HG03354 (cell line): ENCODE data around the gene AIM2.
"Not testable (repeated sequence)": the region's sequence is repeated elsewhere in the genome, so short reads cannot be mapped to it uniquely, and the experiment has no call there.

Experiments used
- ATAC-seq: cut with Tn5 transposase; IDR thresholded peaks from one replicate; pipeline ENCODE4 v1.9.1; 2021; ENCODE audit warnings: mild to moderate bottlenecking; ENCODE audit not compliant: unreplicated experiment, poor library complexity, severe bottlenecking

AIM2 gene, protein sequence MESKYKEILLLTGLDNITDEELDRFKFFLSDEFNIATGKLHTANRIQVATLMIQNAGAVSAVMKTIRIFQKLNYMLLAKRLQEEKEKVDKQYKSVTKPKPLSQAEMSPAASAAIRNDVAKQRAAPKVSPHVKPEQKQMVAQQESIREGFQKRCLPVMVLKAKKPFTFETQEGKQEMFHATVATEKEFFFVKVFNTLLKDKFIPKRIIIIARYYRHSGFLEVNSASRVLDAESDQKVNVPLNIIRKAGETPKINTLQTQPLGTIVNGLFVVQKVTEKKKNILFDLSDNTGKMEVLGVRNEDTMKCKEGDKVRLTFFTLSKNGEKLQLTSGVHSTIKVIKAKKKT

DNA sequence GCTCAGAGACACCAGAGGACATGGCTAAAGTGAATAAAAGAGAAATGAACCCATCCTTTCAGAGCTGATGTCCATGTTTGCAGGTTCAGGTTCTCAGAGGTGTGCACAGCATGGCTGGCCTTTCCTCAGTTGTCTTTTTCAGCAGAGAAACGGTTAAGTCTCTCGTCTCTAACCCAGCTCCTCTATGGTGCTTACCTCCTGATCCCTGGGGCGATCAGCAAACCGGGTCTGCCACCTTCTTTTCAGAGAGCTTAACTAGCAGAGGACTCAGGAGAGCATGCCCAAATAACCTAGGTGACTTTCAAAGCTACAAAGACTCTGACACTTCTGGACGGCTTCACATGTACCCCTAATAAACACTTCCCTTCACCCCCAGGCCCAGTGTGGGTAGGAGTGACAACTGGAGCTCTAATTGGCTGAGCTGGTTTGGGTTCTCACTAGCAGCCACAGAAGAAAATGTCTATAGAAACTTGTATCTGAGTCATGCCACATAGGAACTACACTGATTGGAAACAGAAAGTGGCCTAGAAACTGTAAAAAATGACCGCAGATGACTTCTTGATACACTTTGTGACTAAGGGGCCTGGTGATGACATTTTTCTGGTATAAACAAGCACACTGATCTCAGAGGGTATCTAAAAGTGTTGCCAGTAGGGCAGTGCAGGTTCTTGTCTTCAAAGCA, at the start of gene AIM2:
Gene AIM2, minus strand, starts transcription at position 329 of the 682 bp plus-strand sequence. CDS start 3,267 bp downstream, outside the sequence.
- peak; percentile 82 for ATAC-seq

- no peak for ATAC-seq
Measured at GRCh38 chr1:159123587-159123986, 47.0 kb upstream of the AIM2 start.

DNA sequence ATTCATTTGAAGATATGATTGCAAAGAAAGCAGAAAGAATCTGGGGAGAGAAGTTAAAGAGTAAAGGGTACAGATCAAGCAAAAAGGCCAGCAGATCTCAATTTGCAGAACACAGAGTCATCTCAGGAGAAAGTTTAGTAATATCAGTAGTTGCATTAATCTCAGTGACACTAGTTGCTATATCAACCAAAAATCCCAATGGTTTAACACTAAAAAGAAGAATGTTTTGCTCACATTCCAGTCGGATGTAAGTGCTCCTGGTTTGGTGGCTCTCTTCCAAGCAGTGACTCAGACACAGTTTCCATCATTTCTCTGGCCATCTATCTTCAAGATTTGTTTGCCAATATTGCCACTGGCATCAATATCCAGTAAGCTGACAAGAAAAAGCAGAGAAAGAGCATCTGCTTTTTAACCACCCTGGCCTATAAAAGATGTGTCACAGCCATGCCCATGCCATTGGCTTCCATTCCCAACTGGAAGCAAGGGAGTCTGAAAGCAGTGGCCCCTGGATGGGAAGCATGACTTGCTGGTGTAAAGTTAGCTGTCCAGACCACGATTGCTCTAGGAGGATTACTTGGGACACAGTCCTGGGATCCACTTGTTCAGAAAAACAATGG, 45.5 kb upstream of the AIM2 start:
- ATAC-seq = peak; percentile 87

- peak; percentile 80 for ATAC-seq
Measured at GRCh38 chr1:159121526-159121925, 45.0 kb upstream of the AIM2 start.

DNA sequence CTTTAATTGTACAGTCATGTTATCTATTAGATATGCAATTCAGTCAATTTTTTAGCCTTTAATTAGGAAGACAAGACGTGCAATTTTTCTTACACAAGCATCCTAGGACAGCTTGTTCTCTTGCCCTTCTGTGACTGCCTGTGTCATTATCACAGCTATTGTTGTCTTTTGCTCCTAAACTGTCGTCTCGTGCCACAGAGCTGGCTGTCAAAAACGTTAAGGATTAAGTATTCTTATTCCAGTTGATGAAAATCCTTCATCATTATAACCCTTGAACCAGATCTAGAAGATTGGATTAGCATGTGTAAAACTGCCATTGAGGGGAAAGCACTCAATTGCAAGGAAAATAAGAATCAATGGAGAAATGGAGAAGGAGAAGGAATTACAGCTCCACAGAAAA, 43.8 kb upstream of the AIM2 start:
- ATAC-seq = no peak

GRCh38 chr1:159113596-159114433, 37.2 kb upstream of the AIM2 start:
- ATAC-seq = no peak

DNA sequence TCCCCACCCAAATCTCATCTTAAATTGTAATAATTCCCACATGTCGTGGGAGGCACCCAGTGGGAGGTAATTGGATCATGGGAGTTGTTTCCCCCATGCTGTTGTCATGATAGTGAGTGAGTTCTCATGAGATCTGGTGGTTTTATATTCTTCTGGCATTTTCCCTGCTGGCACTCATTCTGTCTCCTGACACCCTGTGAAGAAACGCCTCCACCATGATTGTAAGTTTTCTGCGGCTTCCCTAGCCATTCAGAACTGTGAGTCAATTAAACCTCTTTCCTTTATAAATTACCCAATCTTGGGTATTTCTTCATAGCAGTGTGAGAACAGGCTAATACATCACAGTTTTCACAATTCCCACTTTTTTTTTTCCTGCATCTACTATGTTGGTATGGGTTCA, 26.5 kb upstream of the AIM2 start:
- not testable (repeated sequence) for ATAC-seq

GRCh38 chr1:159100589-159100988, 24.0 kb upstream of the AIM2 start:
- no peak for ATAC-seq

DNA sequence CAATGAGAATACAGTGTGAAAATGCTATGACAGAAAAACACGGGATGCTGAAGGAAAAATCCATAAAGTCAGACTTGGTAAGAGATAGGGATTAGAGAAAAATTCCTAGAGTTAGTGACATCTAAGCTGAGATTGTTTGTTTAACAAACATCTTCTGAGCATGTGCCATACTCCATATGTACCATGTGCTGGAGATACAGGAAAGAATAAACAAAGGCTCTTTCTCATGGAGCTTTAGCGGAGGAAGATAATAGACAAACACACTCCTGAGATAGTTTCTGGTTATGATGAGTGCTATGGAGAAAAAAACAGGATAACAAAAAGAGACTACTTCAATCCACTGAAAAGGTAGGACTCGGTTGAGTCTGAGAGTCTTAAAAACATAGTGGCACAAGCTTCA, 22.0 kb upstream of the AIM2 start:
- ATAC-seq = no peak

DNA sequence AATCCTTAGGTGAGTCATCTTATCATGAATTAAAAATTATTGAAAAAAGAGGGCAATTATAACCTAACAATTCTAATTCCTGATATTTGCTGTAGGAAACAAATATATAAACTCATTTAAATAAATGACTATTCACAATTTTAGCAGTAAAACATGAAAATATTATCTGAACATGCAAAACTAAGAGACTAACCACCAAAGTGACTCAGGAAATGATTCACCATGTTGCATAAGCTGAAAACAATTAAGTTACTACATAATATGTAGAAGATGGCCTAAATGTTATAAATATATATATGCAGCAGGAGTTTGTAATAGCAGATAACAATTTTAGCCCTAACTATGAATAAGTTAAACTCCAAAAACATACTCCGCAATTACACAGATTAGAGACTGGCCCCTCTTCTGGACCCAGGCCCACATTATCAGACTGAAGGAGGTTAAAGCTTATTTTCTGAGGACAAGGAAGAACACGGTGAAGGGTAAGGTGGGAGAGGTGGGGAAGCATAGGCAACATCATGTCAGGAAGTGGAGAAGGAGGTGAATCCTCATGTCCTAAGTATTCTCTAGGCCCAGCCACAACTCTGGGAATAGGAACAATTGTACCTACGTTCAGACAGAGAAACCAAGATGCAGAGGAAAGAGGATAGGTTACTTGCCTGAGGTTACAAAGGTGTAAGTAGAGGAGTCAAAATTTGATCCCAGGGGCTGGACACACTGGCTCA, 15.6 kb upstream of the AIM2 start:
- ATAC-seq = no peak

DNA sequence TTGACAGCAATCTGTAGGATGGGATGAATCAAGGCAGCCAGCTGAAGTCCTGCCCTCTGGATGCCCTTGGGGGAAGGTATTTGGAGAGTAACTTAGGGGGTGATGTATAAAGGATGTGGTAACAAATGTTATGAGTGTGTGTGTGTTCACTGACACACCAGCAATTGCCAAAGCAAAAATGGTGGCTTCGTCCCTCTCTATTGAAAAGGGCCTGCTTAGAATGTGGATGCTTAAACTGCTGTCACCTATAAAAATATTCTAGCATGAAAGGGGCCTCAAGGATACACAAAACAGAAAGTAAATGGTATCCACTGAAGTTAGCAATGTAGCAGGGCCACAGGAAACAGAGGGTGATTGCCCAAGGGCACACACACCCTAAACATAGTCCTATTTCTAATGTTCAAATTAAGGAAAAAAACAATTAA, 15.1 kb upstream of the AIM2 start:
- no peak for ATAC-seq

- no peak for ATAC-seq
Measured at GRCh38 chr1:159091180-159091560, 14.6 kb upstream of the AIM2 start.

GRCh38 chr1:159090286-159091179, 14.0 kb upstream of the AIM2 start:
- ATAC-seq = no peak

DNA sequence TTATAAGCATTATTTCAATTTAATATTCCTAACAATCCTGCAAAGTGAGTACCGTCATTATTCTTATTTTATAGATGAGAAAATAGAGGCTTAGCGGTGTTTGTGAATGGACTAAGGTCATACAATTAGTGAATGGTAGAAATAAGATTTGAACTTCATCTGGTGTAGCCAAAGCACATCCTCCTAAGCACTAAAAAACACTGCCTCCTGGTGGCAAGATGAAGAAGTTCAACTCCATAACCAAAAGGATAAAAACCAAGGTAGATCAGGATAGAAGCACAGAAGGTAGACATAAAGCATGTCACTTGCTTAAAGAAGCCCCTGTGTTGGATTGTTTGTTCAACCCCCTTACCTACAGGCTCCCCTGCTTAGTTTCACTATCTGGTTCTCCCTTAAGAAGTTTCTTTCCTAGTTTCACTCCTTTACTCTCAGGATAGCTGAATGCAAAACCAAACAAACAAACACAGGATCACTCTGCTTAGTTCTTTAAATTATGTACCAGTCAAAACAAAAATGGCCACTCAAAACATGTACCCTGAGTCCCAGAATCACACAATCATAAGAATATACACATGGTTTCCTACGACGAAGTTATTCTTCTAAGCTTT, 12.7 kb upstream of the AIM2 start:
- ATAC-seq = peak; percentile 57

DNA sequence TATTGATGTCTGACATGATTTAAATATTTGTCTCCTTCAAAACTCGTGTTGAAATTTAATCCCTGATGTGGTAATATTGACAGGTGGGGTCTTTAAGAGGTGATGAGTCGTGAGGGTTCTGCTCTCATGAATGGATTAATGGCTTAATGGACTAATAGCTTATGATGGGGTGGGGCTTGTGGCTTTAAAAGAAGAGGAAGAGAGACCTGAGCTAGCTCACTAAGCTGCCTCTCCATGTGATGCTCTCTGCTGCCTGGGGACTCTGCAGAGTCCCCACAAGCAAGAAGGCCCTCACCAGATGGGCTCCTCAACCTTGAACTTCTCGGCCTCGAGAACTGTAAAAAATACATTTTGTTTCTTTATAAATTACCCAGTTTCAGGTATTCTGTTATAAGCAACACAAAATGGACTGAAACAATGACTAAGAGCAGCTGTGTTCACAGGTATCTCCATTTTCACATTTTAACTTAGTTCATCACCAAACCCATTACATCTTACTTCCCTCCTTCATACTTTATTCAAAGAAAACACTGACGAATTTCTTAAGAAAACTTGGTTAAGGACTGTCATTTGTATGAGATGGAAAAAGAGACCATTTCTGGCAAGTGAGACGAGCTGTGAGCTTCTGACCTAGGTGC, 12.1 kb upstream of the AIM2 start:
- ATAC-seq = peak; percentile 51

GRCh38 chr1:159088050-159088449, 11.5 kb upstream of the AIM2 start:
- ATAC-seq = no peak

GRCh38 chr1:159084867-159085266, 8.3 kb upstream of the AIM2 start:
- no peak for ATAC-seq

GRCh38 chr1:159084152-159084551, 7.6 kb upstream of the AIM2 start:
- ATAC-seq = no peak
